ENCODE measurements around the gene MGAT5.
"Not testable (repeated sequence)": the region's sequence is repeated elsewhere in the genome, so short reads cannot be mapped to it uniquely, and the experiment has no call there.

MGAT5 gene

GRCh38 chr2:134458950-134459349 is 205.1 kb downstream of the MGAT5 start:
- H3K4me3 ChIP-seq (ENCODE audit: low read depth, low read length): no peak overlapping the region

DNA sequence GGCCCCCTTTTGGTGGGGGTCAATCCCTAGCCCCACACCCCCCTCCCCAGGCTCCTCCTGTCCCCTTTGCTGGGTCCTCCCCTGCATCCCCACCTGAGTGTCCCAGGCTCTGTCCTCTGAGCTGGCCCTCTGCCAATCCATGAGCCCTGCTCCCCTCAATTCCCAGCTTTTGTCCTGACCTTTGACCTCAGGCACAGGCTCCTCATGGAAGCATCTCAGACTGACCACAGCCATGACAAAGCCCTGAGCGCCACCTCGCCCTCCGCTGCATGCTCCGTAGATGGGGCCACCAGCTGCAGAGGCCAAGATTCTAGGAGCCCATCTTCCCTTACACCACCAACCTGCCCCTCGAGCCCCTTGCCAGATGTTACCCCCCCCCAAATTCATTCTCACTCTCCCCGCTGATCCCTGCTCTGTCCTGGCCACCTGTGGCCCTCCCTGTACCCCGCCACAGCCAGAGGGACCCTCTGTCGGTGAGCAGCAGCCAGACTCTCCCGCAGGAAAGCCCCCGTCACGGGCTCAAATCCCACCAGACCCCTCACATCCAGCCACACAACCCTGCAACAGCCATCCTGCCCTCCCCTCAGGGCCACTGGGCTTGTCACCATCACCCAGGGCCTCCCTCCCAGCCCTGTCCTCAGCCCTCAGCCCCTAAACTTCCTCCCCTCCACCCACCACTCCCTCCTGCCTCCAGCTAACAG is 206.0 kb downstream of the MGAT5 start:
- no peak overlapping the region for H3K4me3 ChIP-seq (ENCODE audit: low read depth, low read length)

DNA sequence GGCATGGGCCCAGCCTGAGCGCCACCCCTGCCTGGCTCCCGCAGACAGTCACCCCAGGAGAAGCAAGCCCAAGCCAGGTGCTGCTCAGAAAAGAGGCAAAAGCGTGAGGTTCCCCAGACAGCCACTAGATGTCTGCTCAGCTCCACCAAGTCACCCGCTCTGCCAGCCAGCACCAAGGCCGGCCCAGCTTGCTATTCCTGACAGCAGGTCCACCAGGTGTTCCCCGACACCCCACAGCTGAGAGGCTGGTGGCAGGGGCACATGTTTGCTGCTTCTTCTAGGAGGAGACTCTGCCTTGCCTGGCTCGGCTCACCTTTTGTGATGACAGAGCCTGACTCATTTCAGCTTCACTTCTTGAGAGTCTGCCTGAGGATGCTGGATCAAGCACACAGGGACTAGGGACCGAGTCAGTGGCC is 206.7 kb downstream of the MGAT5 start:
- H3K4me3 ChIP-seq (ENCODE audit: low read depth, low read length): no peak overlapping the region

DNA sequence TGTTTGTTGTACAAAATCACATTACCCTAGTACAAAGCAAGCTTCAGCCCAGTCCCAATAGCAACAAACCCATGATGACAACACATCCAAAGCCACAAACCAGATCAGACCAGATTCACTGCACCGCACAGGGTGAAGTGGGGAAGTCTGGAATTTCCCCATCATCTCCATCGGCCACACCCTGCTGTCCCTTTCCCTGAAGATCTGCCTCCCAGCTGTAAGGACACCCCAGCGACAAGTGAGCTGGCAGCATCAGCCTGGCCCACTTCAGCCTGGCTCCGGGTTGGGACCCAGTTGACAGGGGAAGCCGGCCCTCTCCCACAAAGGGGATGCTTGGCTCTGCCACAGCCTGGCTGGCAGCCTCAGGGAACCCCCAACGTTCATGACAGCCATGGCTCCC is 207.6 kb downstream of the MGAT5 start:
- H3K4me3 ChIP-seq (ENCODE audit: low read depth, low read length): no peak overlapping the region

- no peak overlapping the region for H3K4me3 ChIP-seq (ENCODE audit: low read depth, low read length)
These were observed 208.4 kb downstream of the MGAT5 start for GRCh38 chr2:134462275-134462674.

GRCh38 chr2:134462791-134463698 is 209.2 kb downstream of the MGAT5 start:
- no peak overlapping the region for H3K4me3 ChIP-seq (ENCODE audit: low read depth, low read length)

DNA sequence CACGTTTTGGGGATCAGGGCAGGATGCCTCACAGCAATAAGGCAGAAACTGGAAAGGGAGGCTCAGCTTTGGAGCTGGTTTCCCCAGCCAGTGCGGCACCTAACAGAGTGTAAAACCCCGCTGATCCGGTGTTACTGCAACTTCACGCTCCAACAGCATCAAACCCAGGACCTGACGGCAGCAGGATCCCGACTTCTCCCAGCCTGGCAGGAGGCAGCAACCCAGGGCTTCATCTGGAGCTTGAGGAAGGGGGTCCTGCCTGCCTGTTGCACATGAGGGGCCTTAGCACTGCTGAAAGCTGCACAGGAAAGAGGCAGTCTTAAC is 209.8 kb downstream of the MGAT5 start:
- H3K4me3 ChIP-seq (ENCODE audit: low read depth, low read length): no peak overlapping the region

DNA sequence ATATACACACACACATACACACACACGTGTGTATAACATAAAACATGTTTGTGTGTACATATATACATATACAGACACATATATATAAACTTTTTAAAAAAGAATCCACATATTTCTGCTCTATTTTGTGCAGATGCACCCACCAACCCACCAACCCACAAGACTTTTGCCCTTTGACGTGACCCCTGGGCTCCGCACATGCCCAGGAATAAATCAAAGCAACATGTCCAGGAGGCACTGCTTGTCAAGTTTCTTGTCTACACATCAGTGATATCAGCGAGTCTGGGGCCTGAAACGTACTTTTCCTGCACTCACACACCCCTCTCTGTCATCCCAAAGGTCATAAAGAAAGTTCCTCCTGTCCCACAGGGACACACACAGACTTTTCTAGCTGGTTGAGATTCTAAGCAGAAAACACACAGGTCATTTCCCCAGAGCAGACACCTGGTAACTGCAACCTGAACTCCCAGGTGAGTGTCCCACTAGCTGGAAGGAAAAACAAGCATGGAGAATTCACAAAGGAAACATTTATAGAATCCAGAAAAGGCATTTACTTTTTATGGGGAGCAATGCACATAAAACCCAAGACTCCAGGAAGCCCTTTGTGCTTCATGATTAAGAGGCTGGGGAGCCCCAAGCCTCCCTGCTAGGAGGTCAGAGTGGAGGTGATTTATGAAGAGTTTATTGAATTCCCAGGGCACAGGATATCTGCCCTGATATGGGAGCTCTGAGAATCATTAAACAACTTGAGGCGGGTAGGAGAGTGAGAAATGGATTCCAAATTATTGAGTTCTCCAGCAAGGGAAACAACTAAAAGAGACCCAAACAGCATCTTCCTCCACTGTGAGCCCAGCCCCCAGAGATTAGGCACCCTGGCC is 211.6 kb downstream of the MGAT5 start:
- H3K4me3 ChIP-seq (ENCODE audit: low read depth, low read length): no peak overlapping the region

DNA sequence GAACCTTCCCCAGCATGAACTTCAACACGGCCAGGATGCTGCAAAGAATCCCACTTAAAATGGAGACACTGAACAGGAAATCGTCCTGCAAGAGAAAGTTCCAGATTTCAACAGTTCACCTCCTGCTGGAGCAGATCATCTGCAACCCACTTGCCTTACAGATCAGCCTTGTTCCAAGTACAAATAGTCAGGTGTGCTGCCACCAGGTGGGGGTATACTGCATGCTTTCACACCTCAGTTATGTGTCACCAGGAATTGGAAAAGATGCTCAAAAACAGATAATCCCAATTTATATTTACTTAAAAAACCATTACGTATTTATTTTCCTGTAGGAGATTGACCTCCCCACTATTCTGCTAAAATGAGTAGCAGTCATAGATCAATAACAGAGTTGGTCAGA is 212.3 kb downstream of the MGAT5 start:
- H3K4me3 ChIP-seq (ENCODE audit: low read depth, low read length): no peak overlapping the region

GRCh38 chr2:134468164-134468563 is 214.3 kb downstream of the MGAT5 start:
- H3K4me3 ChIP-seq (ENCODE audit: low read depth, low read length): no peak overlapping the region

GRCh38 chr2:134468776-134469175 is 214.9 kb downstream of the MGAT5 start:
- H3K4me3 ChIP-seq (ENCODE audit: low read depth, low read length): no peak overlapping the region

DNA sequence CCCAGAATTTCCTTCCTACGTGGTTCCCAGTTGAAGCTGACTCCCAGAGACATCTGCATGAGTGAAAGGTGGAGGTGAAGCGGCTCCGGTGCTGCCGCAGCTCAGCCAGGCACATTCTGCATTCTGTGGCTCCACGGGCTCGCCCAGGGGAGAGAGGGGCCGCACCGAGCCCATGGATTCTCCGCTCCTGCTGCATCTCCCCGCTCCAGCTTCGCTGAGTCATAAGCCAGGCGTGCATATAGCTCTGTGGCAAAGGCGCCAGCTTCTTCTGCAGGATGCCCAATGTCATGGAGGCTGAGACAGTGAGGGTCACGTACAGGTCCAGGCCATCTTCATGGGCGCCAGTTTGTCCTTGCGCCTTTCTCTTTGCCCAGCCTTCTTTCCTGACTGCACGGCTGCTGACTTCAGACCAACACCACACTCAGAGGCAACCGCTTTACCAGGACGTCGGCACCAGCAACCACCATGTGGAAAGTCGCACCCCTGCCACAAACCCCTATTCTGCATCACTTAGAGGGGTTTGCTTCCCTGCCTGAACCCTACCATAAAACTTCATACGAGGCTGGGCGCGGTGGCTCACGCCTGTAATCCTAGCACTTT is 215.7 kb downstream of the MGAT5 start:
- H3K4me3 ChIP-seq (ENCODE audit: low read depth, low read length): no peak overlapping the region

DNA sequence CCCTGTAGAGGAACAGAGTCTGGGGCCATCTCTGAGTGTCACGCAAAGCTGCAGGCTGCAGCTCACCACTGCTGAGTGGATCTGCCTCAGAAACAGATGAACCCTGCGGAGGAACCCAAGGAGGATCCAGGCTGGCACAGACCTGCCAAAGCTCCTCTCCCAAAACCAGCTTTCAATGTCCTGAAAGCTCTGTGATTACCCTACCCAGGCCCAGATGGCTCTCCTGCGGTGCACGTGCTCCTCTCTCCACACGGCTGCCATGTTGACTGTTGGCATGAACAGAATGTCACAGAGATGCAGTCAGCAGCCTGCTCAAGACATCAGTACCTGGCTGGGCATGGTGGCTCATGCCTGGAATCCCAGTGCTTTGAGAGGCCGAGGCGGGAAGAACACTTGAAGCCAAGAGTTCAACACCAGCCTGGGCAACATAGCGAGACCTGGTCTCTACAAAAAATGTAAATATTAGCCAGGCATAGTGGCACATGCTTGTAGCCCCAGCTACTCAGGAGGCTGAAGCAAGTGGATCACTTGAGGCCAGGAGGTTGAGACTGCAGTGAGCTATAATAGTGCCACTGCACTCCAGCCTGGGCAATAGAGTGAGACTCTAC is 216.8 kb downstream of the MGAT5 start:
- no peak overlapping the region for H3K4me3 ChIP-seq (ENCODE audit: low read depth, low read length)

- not testable (repeated sequence) for H3K4me3 ChIP-seq (ENCODE audit: low read depth, low read length)
These were observed 223.1 kb downstream of the MGAT5 start for GRCh38 chr2:134476982-134477381.

GRCh38 chr2:134479696-134480330 is 225.9 kb downstream of the MGAT5 start:
- no peak overlapping the region for H3K4me3 ChIP-seq (ENCODE audit: low read depth, low read length)

- H3K4me3 ChIP-seq (ENCODE audit: low read depth, low read length): no peak overlapping the region
These were observed 228.4 kb downstream of the MGAT5 start for GRCh38 chr2:134482131-134482723.

- no peak overlapping the region for H3K4me3 ChIP-seq (ENCODE audit: low read depth, low read length)
These were observed 229.0 kb downstream of the MGAT5 start for GRCh38 chr2:134482766-134483340.

DNA sequence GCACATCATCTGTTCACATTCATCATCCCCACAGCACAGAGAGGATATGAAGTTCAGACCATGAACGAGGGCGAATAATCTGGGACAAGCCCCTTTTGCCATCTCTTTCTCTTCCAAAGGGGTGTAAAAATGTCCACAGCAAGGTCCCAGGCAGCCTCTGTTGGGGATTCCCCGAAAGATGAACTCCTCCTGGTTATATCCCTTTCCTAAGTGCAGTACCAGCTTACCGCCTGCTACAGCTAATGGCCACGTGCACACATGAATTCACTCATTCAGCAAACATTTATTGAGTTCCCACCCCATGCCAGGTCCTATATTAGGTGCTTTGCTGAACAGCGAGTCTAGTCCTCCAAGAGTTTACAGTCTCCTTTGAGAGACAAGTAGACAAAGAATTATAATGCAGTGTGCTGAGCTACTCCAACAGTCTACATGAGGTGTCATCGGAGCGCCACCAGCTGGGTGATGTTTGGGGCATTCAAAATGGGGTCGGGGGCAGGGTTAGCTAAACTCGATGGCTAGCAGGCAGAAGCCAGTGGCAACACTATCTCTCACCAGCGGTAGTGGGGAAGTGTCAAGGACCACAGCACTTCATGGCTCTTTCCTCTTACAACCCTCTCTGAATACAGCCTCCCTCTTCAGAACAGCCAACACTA is 236.0 kb downstream of the MGAT5 start:
- H3K4me3 ChIP-seq (ENCODE audit: low read depth, low read length): no peak overlapping the region

DNA sequence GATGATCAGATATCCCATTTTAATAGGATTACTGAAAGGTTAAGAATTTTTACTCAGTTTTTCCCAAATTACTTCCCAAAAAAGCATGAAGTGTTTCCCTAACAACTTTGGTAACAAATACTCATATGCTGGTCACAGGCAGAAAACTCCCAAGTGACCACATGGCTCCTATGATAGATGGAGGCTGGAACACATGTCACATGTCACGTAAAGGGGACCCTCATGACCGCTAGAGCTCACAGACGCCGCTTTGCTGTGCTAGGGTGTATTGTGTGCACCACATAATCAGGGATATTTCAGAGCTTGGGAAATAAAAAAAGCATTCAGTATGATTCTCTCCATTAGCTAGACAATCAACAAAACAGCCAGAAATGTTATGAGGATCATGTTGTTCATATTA is 236.7 kb downstream of the MGAT5 start:
- H3K4me3 ChIP-seq (ENCODE audit: low read depth, low read length): no peak overlapping the region
